ENCODE results near the gene DDX6. TPM values are rescaled to one million over a fixed set of nuclear protein-coding genes. Genes with fewer than 3 reads are reported as not detected.
A peak's percentile ranks its signal among the peaks of the same experiment; 100 is the strongest.

DDX6 gene, protein sequence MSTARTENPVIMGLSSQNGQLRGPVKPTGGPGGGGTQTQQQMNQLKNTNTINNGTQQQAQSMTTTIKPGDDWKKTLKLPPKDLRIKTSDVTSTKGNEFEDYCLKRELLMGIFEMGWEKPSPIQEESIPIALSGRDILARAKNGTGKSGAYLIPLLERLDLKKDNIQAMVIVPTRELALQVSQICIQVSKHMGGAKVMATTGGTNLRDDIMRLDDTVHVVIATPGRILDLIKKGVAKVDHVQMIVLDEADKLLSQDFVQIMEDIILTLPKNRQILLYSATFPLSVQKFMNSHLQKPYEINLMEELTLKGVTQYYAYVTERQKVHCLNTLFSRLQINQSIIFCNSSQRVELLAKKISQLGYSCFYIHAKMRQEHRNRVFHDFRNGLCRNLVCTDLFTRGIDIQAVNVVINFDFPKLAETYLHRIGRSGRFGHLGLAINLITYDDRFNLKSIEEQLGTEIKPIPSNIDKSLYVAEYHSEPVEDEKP
- total RNA-seq (2014; rRNA removed; shearing (Covaris generic)) (205 and 253 TPM in 2 replicates), polyA plus RNA-seq (2016; fragmentation: Nextera tagmentation; extraction: Ambion mirVana) (59.1 and 68.3 TPM in 2 replicates)
- long read RNA-seq, full-length matches to known transcripts: 22 of 32 reads
- long read RNA-seq, partial matches to known transcripts: 4 of 32 reads
- long read RNA-seq, other reads (novel, unspliced or antisense): 6 of 32 reads

GRCh38 chr11:118791111-118791960 lies at the start of gene DDX6:
DDX6 (minus strand) TSS chr11:118791164; CDS start chr11:118786251, 4,913 bp downstream.
- Mint-ChIP-seq H3K27ac (peak within 1 kb of the TSS; percentile 99), H3K9me3 (no peaks in the 10 kb centered on the region; the same call in 2 of the 3 replicates), H3K27me3 (ENCODE audit: insufficient read depth, low read depth, poor library complexity) (peaks cover 14% of the 10 kb centered on the region), H3K4me1 (peaks cover 23% of the 10 kb centered on the region), H3K36me3 (ENCODE audit: low read depth) (peaks cover 17% of the 10 kb centered on the region), H3K4me3 (peak within 1 kb of the TSS; percentile 98)
- no peaks in the 10 kb centered on the region for H3F3A ChIP-seq (replicated peaks; ENCODE audit: low read depth)
- peak within 1 kb of the TSS; percentile 78 for H3K4me2 ChIP-seq
- peak within 1 kb of the TSS; percentile 99 for H3K27ac ChIP-seq (ENCODE audit: low read depth)
- peak within 1 kb of the TSS; percentile 97 for H3K4me3 ChIP-seq
- DNase-seq (ENCODE audit: low spot score): peak; percentile 88
- H3K4me1 ChIP-seq (ENCODE audit: insufficient read depth): peaks cover 26% of the 10 kb centered on the region
- ATAC-seq: peak; percentile 64
- no peaks in the 10 kb centered on the region for H3K36me3 ChIP-seq (ENCODE audit: insufficient read depth)
- H3K79me2 ChIP-seq (replicated peaks; ENCODE audit: insufficient read depth): peaks cover 49% of the 10 kb centered on the region
- H3K27me3 ChIP-seq (ENCODE audit: insufficient read depth): no peaks in the 10 kb centered on the region
- no peaks in the 10 kb centered on the region for H3K9me2 ChIP-seq (ENCODE audit: insufficient read depth)
- H2AFZ ChIP-seq: peak within 1 kb of the TSS; percentile 83; the same call in 1 of the 2 replicates
- peaks cover 30% of the 10 kb centered on the region for H4K20me1 ChIP-seq (replicated peaks; ENCODE audit: insufficient read depth)
- TF ChIP-seq NANOG (IDR thresholded peaks at IDR 0.05; ENCODE audit: borderline replicate concordance) (no peak), ZNF462 (CRISPR knock-in tag; IDR thresholded peaks at IDR 0.05) (no peak), ZNF114 (CRISPR knock-in tag; IDR thresholded peaks at IDR 0.05) (no peak), JUNB (IDR thresholded peaks at IDR 0.05; ENCODE audit: unreplicated experiment) (no peak), ZNF331 (CRISPR knock-in tag; IDR thresholded peaks at IDR 0.05; ENCODE audit: low read depth) (no peak), REST (IDR thresholded peaks at IDR 0.05; ENCODE audit: unreplicated experiment) (peak; percentile 25), POLR2AphosphoS5 (IDR thresholded peaks at IDR 0.05; ENCODE audit: low read depth) (peak; percentile 72), CREB1 (CRISPR knock-in tag; IDR thresholded peaks at IDR 0.05; ENCODE audit: low read depth) (no peak)
- TF ChIP-seq, protein P1, sequence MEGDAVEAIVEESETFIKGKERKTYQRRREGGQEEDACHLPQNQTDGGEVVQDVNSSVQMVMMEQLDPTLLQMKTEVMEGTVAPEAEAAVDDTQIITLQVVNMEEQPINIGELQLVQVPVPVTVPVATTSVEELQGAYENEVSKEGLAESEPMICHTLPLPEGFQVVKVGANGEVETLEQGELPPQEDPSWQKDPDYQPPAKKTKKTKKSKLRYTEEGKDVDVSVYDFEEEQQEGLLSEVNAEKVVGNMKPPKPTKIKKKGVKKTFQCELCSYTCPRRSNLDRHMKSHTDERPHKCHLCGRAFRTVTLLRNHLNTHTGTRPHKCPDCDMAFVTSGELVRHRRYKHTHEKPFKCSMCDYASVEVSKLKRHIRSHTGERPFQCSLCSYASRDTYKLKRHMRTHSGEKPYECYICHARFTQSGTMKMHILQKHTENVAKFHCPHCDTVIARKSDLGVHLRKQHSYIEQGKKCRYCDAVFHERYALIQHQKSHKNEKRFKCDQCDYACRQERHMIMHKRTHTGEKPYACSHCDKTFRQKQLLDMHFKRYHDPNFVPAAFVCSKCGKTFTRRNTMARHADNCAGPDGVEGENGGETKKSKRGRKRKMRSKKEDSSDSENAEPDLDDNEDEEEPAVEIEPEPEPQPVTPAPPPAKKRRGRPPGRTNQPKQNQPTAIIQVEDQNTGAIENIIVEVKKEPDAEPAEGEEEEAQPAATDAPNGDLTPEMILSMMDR (conservative IDR thresholded peaks at IDR 0.05; ENCODE audit: low read depth in 2 of 2): peak in 1 of 2 experiments; percentile 48; a peak in 3 of 4 replicates
- TF ChIP-seq, protein P2, sequence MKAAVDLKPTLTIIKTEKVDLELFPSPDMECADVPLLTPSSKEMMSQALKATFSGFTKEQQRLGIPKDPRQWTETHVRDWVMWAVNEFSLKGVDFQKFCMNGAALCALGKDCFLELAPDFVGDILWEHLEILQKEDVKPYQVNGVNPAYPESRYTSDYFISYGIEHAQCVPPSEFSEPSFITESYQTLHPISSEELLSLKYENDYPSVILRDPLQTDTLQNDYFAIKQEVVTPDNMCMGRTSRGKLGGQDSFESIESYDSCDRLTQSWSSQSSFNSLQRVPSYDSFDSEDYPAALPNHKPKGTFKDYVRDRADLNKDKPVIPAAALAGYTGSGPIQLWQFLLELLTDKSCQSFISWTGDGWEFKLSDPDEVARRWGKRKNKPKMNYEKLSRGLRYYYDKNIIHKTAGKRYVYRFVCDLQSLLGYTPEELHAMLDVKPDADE (IDR thresholded peaks at IDR 0.05): peak; percentile 12; the same call in 1 of the 2 replicates
